Psoas muscle (tissue), 8 donors: Measurements from ENCODE around the gene MICAL3. TPM values are rescaled to one million over a fixed set of nuclear protein-coding genes. Genes with fewer than 3 reads are reported as not detected.
"Not testable (repeated sequence)": the region's sequence is repeated elsewhere in the genome, so short reads cannot be mapped to it uniquely, and the experiment has no call there.

ENCODE experiments used
- ATAC-seq, 4 donors: fragments of 200-7000 bp; cut with Tn5 transposase; one replicate each; pipeline ENCODE4 v1.9.1; 2020; ENCODE audit warnings: moderate library complexity in 3 of 4, mild to moderate bottlenecking in 2 of 4
- DNase-seq, 2 donors: peaks; one replicate each; pipeline ENCODE4 v3.0.0-alpha.2; 2020
- H3K27ac ChIP-seq: fragments of 200-600 bp; one replicate; pipeline ENCODE4 v1.8.0; 2022
- H3K27me3 ChIP-seq, 3 donors: fragments of 200-600 bp in 1 of 3; one replicate each; pipeline versions ENCODE4 v1.6.1 to v1.8.0; 2013 to 2022; ENCODE audit warnings: low read length in 2 of 3, mild to moderate bottlenecking in 2 of 3, moderate library complexity in 1 of 3; ENCODE audit not compliant: insufficient read depth in 3 of 3
- H3K36me3 ChIP-seq, 2 donors: fragments of 200-600 bp in 1 of 2; one replicate each; pipeline versions ENCODE4 v1.6.1 to v1.8.0; 2013 to 2022; ENCODE audit warnings: low read depth in 1 of 2, mild to moderate bottlenecking in 1 of 2, moderate library complexity in 1 of 2; ENCODE audit not compliant: insufficient read depth in 1 of 2
- H3K4me1 ChIP-seq: fragments of 200-600 bp; one replicate; pipeline ENCODE4 v1.8.0; 2022
- H3K4me3 ChIP-seq: fragments of 200-600 bp; one replicate; pipeline ENCODE4 v1.8.0; 2022; ENCODE audit warnings: mild to moderate bottlenecking
- H3K9me3 ChIP-seq: fragments of 200-600 bp; one replicate; pipeline ENCODE4 v1.8.0; 2022
- WGBS, 3 donors: extraction: QIAGEN DNeasy Blood & Tissue Kit; methylation state at CpG; one replicate each; pipeline versions ENCODE4 v1.1.6 to v1.1.7; 2013; 5-methylcytosine and 5-hydroxymethylcytosine counted together
- intact Hi-C, 2 donors: fragments of 100-400 bp; cut with DNase I; formaldehyde crosslinking; loops; one replicate each; pipeline versions ENCODE4 v1.11.0 to v1.14.2; 2022
- polyA plus RNA-seq, 3 donors: library from polyadenylated mRNA; stranded (reverse); fragments of 200-250 nt; gene quantifications; one replicate each; pipeline ENCODE4 v1.2.3, GENCODE V29; 2013
- total RNA-seq, 4 donors: library from RNA; stranded (reverse); fragmentation: NEBNext Ultra II Directional in 2 of 4; extraction: Animal tissue kit (Norgen Biotek cat#: 25700) in 2 of 4; gene quantifications; one replicate each; pipeline versions ENCODE4 v1.2.1 to v1.2.4, GENCODE V29; 2021 to 2023
- TF ChIP-seq, protein P1 (sequence below): fragments of 200-600 bp; IDR thresholded peaks from one replicate; pipeline ENCODE4 v1.8.0; 2022; ENCODE audit warnings: antibody characterized with exemption
- donor health status: healthy with polysubstance abuse.
- donor health status: DM: no; HTN: no; CAD: no; lungs with moderate emphysema.
- donor health status: Bipolar disorder and iron deficiency.
- donor health status: healthy.
- donor health status: DM: yes; HTN: yes; CAD: no.
- donor health status: DM: no; HTN: no; CAD: no.
- donor health status: DM: no; HTN: no; CAD: no.
- donor health status: DM: yes; HTN: yes; CAD: no.

Gene MICAL3
- total and polyA plus RNA-seq, 7 donors: 2.1 to 38.3 (median 15.5) TPM

DNA sequence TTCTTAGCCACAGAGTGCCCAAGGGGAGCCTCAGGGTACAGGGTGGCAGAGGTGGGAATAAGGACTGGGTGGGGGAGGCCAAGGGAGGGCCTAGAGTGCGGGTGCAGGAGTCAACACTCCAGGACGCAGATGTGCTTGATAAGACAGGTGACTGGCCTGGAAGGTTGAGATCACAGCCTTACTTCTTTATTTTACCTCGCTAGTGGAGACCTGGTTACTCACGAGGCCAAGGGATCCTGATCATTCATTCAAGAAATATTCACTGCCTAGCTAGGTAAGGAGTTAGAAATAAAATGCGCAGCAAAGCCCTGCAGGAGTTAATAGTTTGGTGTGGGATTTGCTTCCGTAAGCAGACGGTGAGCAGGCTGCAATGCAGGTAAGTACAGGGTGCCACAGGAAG is 40.3 kb upstream of the MICAL3 start:
- H3K4me3 ChIP-seq: no peak overlapping the region
- DNase-seq: no peak
- TF ChIP-seq, protein P1, sequence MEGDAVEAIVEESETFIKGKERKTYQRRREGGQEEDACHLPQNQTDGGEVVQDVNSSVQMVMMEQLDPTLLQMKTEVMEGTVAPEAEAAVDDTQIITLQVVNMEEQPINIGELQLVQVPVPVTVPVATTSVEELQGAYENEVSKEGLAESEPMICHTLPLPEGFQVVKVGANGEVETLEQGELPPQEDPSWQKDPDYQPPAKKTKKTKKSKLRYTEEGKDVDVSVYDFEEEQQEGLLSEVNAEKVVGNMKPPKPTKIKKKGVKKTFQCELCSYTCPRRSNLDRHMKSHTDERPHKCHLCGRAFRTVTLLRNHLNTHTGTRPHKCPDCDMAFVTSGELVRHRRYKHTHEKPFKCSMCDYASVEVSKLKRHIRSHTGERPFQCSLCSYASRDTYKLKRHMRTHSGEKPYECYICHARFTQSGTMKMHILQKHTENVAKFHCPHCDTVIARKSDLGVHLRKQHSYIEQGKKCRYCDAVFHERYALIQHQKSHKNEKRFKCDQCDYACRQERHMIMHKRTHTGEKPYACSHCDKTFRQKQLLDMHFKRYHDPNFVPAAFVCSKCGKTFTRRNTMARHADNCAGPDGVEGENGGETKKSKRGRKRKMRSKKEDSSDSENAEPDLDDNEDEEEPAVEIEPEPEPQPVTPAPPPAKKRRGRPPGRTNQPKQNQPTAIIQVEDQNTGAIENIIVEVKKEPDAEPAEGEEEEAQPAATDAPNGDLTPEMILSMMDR: no peak
- H3K4me1 ChIP-seq: peaks cover 8% of the 10 kb centered on the region
- intact Hi-C loops: no loop called here
- H3K27ac ChIP-seq: no peak overlapping the region
- 93 to 98% (median 97%) methylated on average over 7 of the region's 7 CpGs for WGBS, 3 donors
- H3K9me3 ChIP-seq: no peaks in the 10 kb centered on the region
- ATAC-seq: no peak
- H3K36me3 ChIP-seq: no peaks in the 10 kb centered on the region
- no peaks in the 10 kb centered on the region for H3K27me3 ChIP-seq

- 75 to 79% (median 75%) methylated on average over 6 of the region's 6 CpGs for WGBS, 3 donors
- H3K9me3 ChIP-seq, DNase-seq, H3K27ac ChIP-seq, H3K4me3 ChIP-seq, intact Hi-C loops, ATAC-seq, H3K27me3 ChIP-seq, H3K36me3 ChIP-seq: not testable (repeated sequence)
- peaks cover 10% of the 10 kb centered on the region for H3K4me1 ChIP-seq
Measured at GRCh38 chr22:18063715-18064114, 39.4 kb upstream of the MICAL3 start.

- TF ChIP-seq, protein P1: no peak
- Histone ChIP-seq H3K9me3 (no peaks in the 10 kb centered on the region), H3K36me3 (no peaks in the 10 kb centered on the region), H3K27me3 (no peaks in the 10 kb centered on the region), H3K4me1 (peaks cover 14% of the 10 kb centered on the region), H3K27ac (no peak overlapping the region), H3K4me3 (no peak overlapping the region)
- 82 to 91% (median 90%) methylated on average over 7 of the region's 7 CpGs for WGBS, 3 donors
- intact Hi-C loops: no loop called here
- ATAC-seq: no peak
- DNase-seq: no peak
Measured at GRCh38 chr22:18063306-18063705, 38.9 kb upstream of the MICAL3 start.

- Histone ChIP-seq H3K4me3 (no peak overlapping the region), H3K27ac (no peak overlapping the region), H3K4me1 (peaks cover 17% of the 10 kb centered on the region), H3K36me3 (no peaks in the 10 kb centered on the region), H3K27me3 (no peaks in the 10 kb centered on the region), H3K9me3 (no peaks in the 10 kb centered on the region)
- WGBS, 3 donors: 91 to 97% (median 96%) methylated on average over 3 of the region's 3 CpGs
- no peak for ATAC-seq
- TF ChIP-seq, protein P1: no peak
- intact Hi-C loops: no loop called here
- no peak for DNase-seq
Measured at GRCh38 chr22:18062421-18062820, 38.1 kb upstream of the MICAL3 start.

GRCh38 chr22:18060646-18061620 is 36.6 kb upstream of the MICAL3 start:
- WGBS, 3 donors: 59 to 74% (median 60%) methylated on average over 13 of the region's 13 CpGs
- H3K27me3 ChIP-seq: no peaks in the 10 kb centered on the region
- DNase-seq (no peak), ATAC-seq (no peak)
- H3K27ac ChIP-seq: peak overlapping the region; percentile 27
- H3K4me3 ChIP-seq: no peak overlapping the region
- peaks cover 29% of the 10 kb centered on the region for H3K4me1 ChIP-seq
- no peaks in the 10 kb centered on the region for H3K9me3 ChIP-seq
- intact Hi-C loops: no loop called here
- H3K36me3 ChIP-seq: no peaks in the 10 kb centered on the region
- TF ChIP-seq, protein P1: no peak
